ENCODE results near the gene AMBRA1. TPM values are rescaled to one million over a fixed set of nuclear protein-coding genes. Genes with fewer than 3 reads are reported as not detected.

Gene AMBRA1
- total and polyA plus RNA-seq, 12 donors: 5.2 to 23.3 (median 16.0) TPM

GRCh38 chr11:46356924-46357482 lies 236.8 kb downstream of the AMBRA1 start:
- H3K4me1 ChIP-seq: peaks cover 13 to 85% (median 37%) of the 10 kb centered on the region in 9 donors
- intact Hi-C loops (cut with DNase I): no loop called here
- no peak for DNase-seq
- H3K9me3 ChIP-seq: no peaks in the 10 kb centered on the region
- no peak for TF ChIP-seq CTCF (IDR thresholded peaks at IDR 0.05)
- ATAC-seq: no peak
- 90 to 93% methylated on average over 7 of the region's 7 CpGs for WGBS, 2 donors
- peak overlapping the region in 3 of 10 donors; percentile 23 to 51 (median 51) for H3K27ac ChIP-seq
- no peaks in the 10 kb centered on the region for H3K27me3 ChIP-seq
- H3K36me3 ChIP-seq: peaks cover 0 to 28% (median 0%) of the 10 kb centered on the region in 9 donors
- no peak overlapping the region for H3K4me3 ChIP-seq

- ATAC-seq (no peak), DNase-seq (no peak)
- Histone ChIP-seq H3K36me3 (peaks cover 0 to 28% (median 0%) of the 10 kb centered on the region in 9 donors), H3K9me3 (no peaks in the 10 kb centered on the region), H3K4me3 (no peak overlapping the region), H3K27ac (peak overlapping the region in 3 of 10 donors; percentile 30 to 41 (median 31)), H3K27me3 (no peaks in the 10 kb centered on the region), H3K4me1 (peaks cover 21 to 87% (median 53%) of the 10 kb centered on the region in 9 donors)
- WGBS, 2 donors: 61 to 62% methylated on average over 9 of the region's 9 CpGs
- intact Hi-C loops (cut with DNase I): loop anchor here in 1 of 10 donors (2.0 kb wide), 1 partner anchor 13 kb away; no protein-coding TSS in a partner anchor
- TF ChIP-seq CTCF (IDR thresholded peaks at IDR 0.05): no peak
These were observed 240.1 kb downstream of the AMBRA1 start for GRCh38 chr11:46353698-46354097.

- ATAC-seq: peak; percentile 16 to 54 (median 44)
These were observed 241.6 kb downstream of the AMBRA1 start for GRCh38 chr11:46352063-46352841.

More at GRCh38 chr11:46352063-46352841, 241.6 kb downstream of the AMBRA1 start:
- intact Hi-C loops (cut with DNase I): loop anchor here in 1 of 10 donors (2.0 kb wide), 1 partner anchor 15 kb away; no protein-coding TSS in a partner anchor
- H3K9me3 ChIP-seq: no peaks in the 10 kb centered on the region
- DNase-seq: peak in 1 of 2 donors; percentile 66
- TF ChIP-seq CTCF (IDR thresholded peaks at IDR 0.05): peak; percentile 70 to 98 (median 95)
- peak overlapping the region in 6 of 10 donors; percentile 23 to 33 (median 26) for H3K4me3 ChIP-seq
- peaks cover 22 to 83% (median 63%) of the 10 kb centered on the region in 9 donors for H3K4me1 ChIP-seq
- no peaks in the 10 kb centered on the region for H3K27me3 ChIP-seq
- peaks cover 0 to 28% (median 0%) of the 10 kb centered on the region in 9 donors for H3K36me3 ChIP-seq
- 49 to 51% methylated on average over 33 of the region's 33 CpGs for WGBS, 2 donors
- H3K27ac ChIP-seq: peak overlapping the region in 9 of 10 donors; percentile 35 to 91 (median 74)
